ENCODE data around the gene DGKZ. TPM values are rescaled to one million over a fixed set of nuclear protein-coding genes. Genes with fewer than 3 reads are reported as not detected.

DGKZ gene
- total and polyA plus RNA-seq, 2 donors (not counting 3 experiments of a cell fraction or from before 2014, with no cell fraction given): 88.8 to 127 TPM

DNA sequence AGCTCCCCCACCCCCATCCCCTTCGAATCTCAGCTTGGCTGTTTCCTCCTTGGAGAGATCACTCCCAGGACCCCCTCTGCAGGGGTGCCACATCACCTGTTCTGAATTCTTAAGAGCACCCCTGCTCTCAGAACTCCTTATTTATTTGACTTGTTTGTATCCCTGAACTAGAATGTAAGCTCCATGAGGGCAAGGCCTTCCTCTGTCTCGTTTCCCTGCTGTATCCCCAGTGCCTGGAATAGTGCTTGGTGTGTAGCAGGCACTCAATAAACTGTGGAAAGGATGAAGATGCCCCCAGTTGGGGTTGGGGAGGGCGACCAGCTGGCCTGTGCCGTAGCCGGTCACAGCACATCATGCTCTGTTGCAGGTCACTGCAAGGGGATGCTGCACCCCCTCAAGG lies 30.6 kb downstream of the DGKZ start:
- dilution Hi-C loops (cut with MboI; ENCODE audit: extremely low pct_ligation_motif_present, low sequenced_read_pairs): no loop called here
- intact Hi-C loops (cut with micrococcal nuclease): no loop called here
- POLR2A ChIA-PET: no interaction called here
- Histone ChIP-seq H3K9me3 (replicated peaks; ENCODE audit: control insufficient read depth, insufficient read depth, low read length) (no peaks in the 10 kb centered on the region), H4K20me1 (replicated peaks; ENCODE audit: control insufficient read depth, extremely low read depth, insufficient read depth, low read length) (no peaks in the 10 kb centered on the region), H3K27ac (ENCODE audit: insufficient read depth, low read depth, low read length) (no peak overlapping the region), H3K79me2 (ENCODE audit: control insufficient read depth, insufficient read depth, low read length) (no peaks in the 10 kb centered on the region), H3K4me1 (ENCODE audit: control insufficient read depth, extremely low read depth, insufficient read depth, low read length) (peaks cover 8% of the 10 kb centered on the region), H2AFZ (ENCODE audit: low read depth, low read length) (no peak overlapping the region), H3K27me3 (ENCODE audit: control insufficient read depth in 2 of 2, insufficient read depth in 2 of 2, low read length in 2 of 2) (no peaks in the 10 kb centered on the region), H3K36me3 (ENCODE audit: control insufficient read depth in 2 of 2, extremely low read depth in 1 of 2, insufficient read depth in 2 of 2, low read length in 2 of 2) (peaks cover 3 to 35% of the 10 kb centered on the region in 2 experiments), H3K9ac (replicated peaks; ENCODE audit: extremely low read depth, insufficient read depth, low read length) (no peak overlapping the region), H3K4me2 (ENCODE audit: insufficient read depth, low read length) (no peak overlapping the region), H3K9me1 (replicated peaks; ENCODE audit: control insufficient read depth, extremely low read depth, insufficient read depth, low read length) (no peaks in the 10 kb centered on the region), H3K4me3 (replicated peaks in 1 of 3; ENCODE audit: insufficient read depth in 1 of 3, low read depth in 1 of 3, low read length in 3 of 3) (no peak overlapping the region)
- BruUV-seq (replicated peaks): no TSS peak
- no peak for DNase-seq (ENCODE audit: low read depth, low spot score)
- CTCF ChIA-PET: interaction anchor here (0.8 to 2.0 kb wide), 3 partner anchors 9 to 14 kb away, joined by 3 to 6 read pairs (median 5); partner anchors contain the start of gene CHRM4
- TF ChIP-seq MYC (IDR thresholded peaks at IDR 0.05; ENCODE audit: low read depth, low read length): no peak
- TF ChIP-seq FOS (IDR thresholded peaks at IDR 0.05; ENCODE audit: borderline replicate concordance, insufficient read depth, low read length): no peak
- TF ChIP-seq CTCF (IDR thresholded peaks at IDR 0.05; ENCODE audit: extremely low read depth in 1 of 2, insufficient read depth in 1 of 2, low read depth in 1 of 2, low read length in 2 of 2): no peak
- TF ChIP-seq POLR2AphosphoS5 (IDR thresholded peaks at IDR 0.05; ENCODE audit: insufficient read depth, low read depth, low read length): no peak
- no peak for TF ChIP-seq GATA2 (IDR thresholded peaks at IDR 0.05; ENCODE audit: insufficient read depth, insufficient read length, low read depth, low read length)
- no peak for TF ChIP-seq POLR2A (IDR thresholded peaks at IDR 0.05; ENCODE audit: low read depth, low read length)
- TF ChIP-seq, protein P1, sequence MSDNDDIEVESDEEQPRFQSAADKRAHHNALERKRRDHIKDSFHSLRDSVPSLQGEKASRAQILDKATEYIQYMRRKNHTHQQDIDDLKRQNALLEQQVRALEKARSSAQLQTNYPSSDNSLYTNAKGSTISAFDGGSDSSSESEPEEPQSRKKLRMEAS (IDR thresholded peaks at IDR 0.05; ENCODE audit: insufficient read depth, insufficient read length): no peak
- TF ChIP-seq JUN (IDR thresholded peaks at IDR 0.05; ENCODE audit: borderline replicate concordance, insufficient read depth, insufficient read length, low read depth): no peak
- no peak for FAIRE-seq
